GM12878 (cell line): ENCODE results near the gene MGMT. TPM values are rescaled to one million over a fixed set of nuclear protein-coding genes. Genes with fewer than 3 reads are reported as not detected.

Source experiments
- ATAC-seq: fragments of 200-7000 bp; cut with Tn5 transposase; 3 replicates; pipeline ENCODE4 v1.9.1; 2020; ENCODE audit warnings: mild to moderate bottlenecking, moderate library complexity
- BruUV-seq: library from RNA; stranded (reverse); fragments of 400-500 nt; replicated peaks from 2 replicates; lab custom pipeline; 2021; lab: Mats Ljungman, UMichigan
- CTCF ChIA-PET: fragments of 300-600 bp; sonication (Branson Sonifier 250); formaldehyde crosslinking; extraction: SDS; loops from one replicate; lab custom pipeline; 2021; ENCODE audit warnings: inconsistent platforms; lab: Yijun Ruan, JAX
- POLR2A ChIA-PET: fragments of 350-600 bp; formaldehyde crosslinking; extraction: SDS; loops from one replicate; lab custom pipeline; 2021; ENCODE audit warnings: inconsistent platforms; lab: Charles Lee
- RAD21 ChIA-PET: fragments of 300-600 bp; sonication (Branson Sonifier 250); formaldehyde crosslinking; loops from one replicate; lab custom pipeline; 2023; ENCODE audit warnings: antibody characterized with exemption; ENCODE audit not compliant: unreplicated experiment; lab: Charles Lee
- SMC1A ChIA-PET: fragments of 300-600 bp; sonication (Branson Sonifier 250); formaldehyde crosslinking; loops from one replicate; lab custom pipeline; 2023; ENCODE audit not compliant: unreplicated experiment, uncharacterized antibody; lab: Charles Lee
- DNase-seq: peaks from one replicate; pipeline ENCODE4 v3.0.0-alpha.2; 2011; ENCODE audit warnings: low read depth, low spot score
- FAIRE-seq: peaks from 3 replicates; lab custom pipeline; 2011; peaks lifted over from hg19 to GRCh38; lab: Jason Lieb, UNC
- H2AFZ ChIP-seq: 2 replicates; pipeline ENCODE4 v1.6.0; 2011; ENCODE audit warnings: low read depth, low read length, control low read depth; ENCODE audit not compliant: control insufficient read depth
- H3K27ac ChIP-seq: 2 replicates; pipeline ENCODE4 v1.5.1; 2011; ENCODE audit warnings: control low read depth; ENCODE audit not compliant: control insufficient read depth, insufficient read depth
- H3K27me3 ChIP-seq, 2 experiments: replicated peaks in 1 of 2; 2 replicates each; pipeline versions ENCODE4 v1.6.0 to v1.6.1; 2011; ENCODE audit warnings: low read length in 1 of 2; ENCODE audit not compliant: control insufficient read depth in 2 of 2, insufficient read depth in 2 of 2
- H3K36me3 ChIP-seq, 2 experiments: 2 replicates each; pipeline ENCODE4 v1.5.1; 2011; ENCODE audit warnings: low read length in 1 of 2; ENCODE audit not compliant: control insufficient read depth in 2 of 2, insufficient read depth in 2 of 2
- H3K4me1 ChIP-seq: 2 replicates; pipeline ENCODE4 v1.6.1; 2011; ENCODE audit warnings: mild to moderate bottlenecking, low read length, moderate library complexity, mixed read lengths; ENCODE audit not compliant: control insufficient read depth, insufficient read depth
- H3K4me2 ChIP-seq: 2 replicates; pipeline ENCODE4 v1.6.0; 2011; ENCODE audit warnings: control low read depth; ENCODE audit not compliant: control insufficient read depth, insufficient read depth
- H3K4me3 ChIP-seq: fragments of 200-600 bp; sonication (generic); 2 replicates; pipeline ENCODE4 v1.5.1; 2016
- H3K79me2 ChIP-seq: 2 replicates; pipeline ENCODE4 v1.6.0; 2011; ENCODE audit warnings: low read length; ENCODE audit not compliant: control insufficient read depth, insufficient read depth
- H3K9ac ChIP-seq: 2 replicates; pipeline ENCODE4 v1.8.0; 2011; ENCODE audit warnings: low read length, control low read depth, mixed read lengths; ENCODE audit not compliant: control insufficient read depth, insufficient read depth
- H3K9me3 ChIP-seq: replicated peaks from 3 replicates; pipeline ENCODE4 v1.5.1; 2011; ENCODE audit warnings: mild to moderate bottlenecking, low read length; ENCODE audit not compliant: control insufficient read depth, insufficient read depth
- H4K20me1 ChIP-seq: 2 replicates; pipeline ENCODE4 v1.6.0; 2011; ENCODE audit not compliant: control insufficient read depth, insufficient read depth
- BCL11A ChIP-seq: IDR thresholded peaks from 2 replicates; pipeline ENCODE4 v1.6.1; 2011; ENCODE audit warnings: low read depth, low read length
- CBFB ChIP-seq: IDR thresholded peaks from 2 replicates; pipeline ENCODE4 v1.6.1; 2016; ENCODE audit warnings: antibody characterized with exemption, low read depth
- CHD1 ChIP-seq: IDR thresholded peaks from 2 replicates; pipeline ENCODE4 v1.6.1; 2012; ENCODE audit warnings: low read depth, low read length, improper control_type of control experiment
- MTA3 ChIP-seq: IDR thresholded peaks from 2 replicates; pipeline ENCODE4 v1.6.1; 2012; ENCODE audit warnings: low read length, inconsistent platforms, borderline replicate concordance
- MYC ChIP-seq: IDR thresholded peaks from 2 replicates; pipeline ENCODE4 v1.6.1; 2011; ENCODE audit warnings: mild to moderate bottlenecking, low read length, moderate library complexity, inconsistent platforms; ENCODE audit not compliant: insufficient read depth, insufficient replicate concordance, insufficient read length, severe bottlenecking
- PML ChIP-seq: IDR thresholded peaks from 2 replicates; pipeline ENCODE4 v1.6.1; 2012; ENCODE audit warnings: low read length, inconsistent platforms
- POLR2AphosphoS5 ChIP-seq: IDR thresholded peaks from 2 replicates; pipeline ENCODE4 v1.6.1; 2011; ENCODE audit warnings: mild to moderate bottlenecking, low read length, inconsistent platforms
- PRDM15 ChIP-seq: fragments of 450-650 bp; formaldehyde crosslinking; IDR thresholded peaks from 2 replicates; pipeline ENCODE4 v1.4.0; 2020; ENCODE audit warnings: mild to moderate bottlenecking, moderate library complexity
- SKIL ChIP-seq: fragments of 450-650 bp; IDR thresholded peaks from 2 replicates; pipeline ENCODE4 v1.6.1; 2017; ENCODE audit warnings: mild to moderate bottlenecking, low read depth, inconsistent platforms; ENCODE audit not compliant: poor library complexity, severe bottlenecking
- SMARCA5 ChIP-seq: fragments of 450-650 bp; IDR thresholded peaks from 2 replicates; pipeline ENCODE4 v1.6.1; 2017; ENCODE audit warnings: mild to moderate bottlenecking
- SP1 ChIP-seq: IDR thresholded peaks from one replicate; pipeline ENCODE4 v1.6.1; 2011; ENCODE audit warnings: low read depth, low read length
- WGBS: methylation state at CpG from one replicate; pipeline ENCODE4 v1.1.6; 2016; ENCODE audit warnings: low lambda C conversion rate; ENCODE audit not compliant: insufficient replicate concordance, insufficient coverage; ENCODE audit errors: missing lambda C conversion rate; 5-methylcytosine and 5-hydroxymethylcytosine counted together
- in situ Hi-C: fragments of 300-500 bp; cut with MboI; formaldehyde crosslinking; loops from 9 replicates; pipeline ENCODE4 v1.14.3; 2018; ENCODE audit warnings: mixed read lengths
- intact Hi-C: fragments of 100-400 bp; cut with micrococcal nuclease; formaldehyde crosslinking; loops from one replicate; pipeline ENCODE4 v1.14.2; 2022; ENCODE audit not compliant: unreplicated experiment
- polyA plus RNA-seq, 11 experiments: library from polyadenylated mRNA; depleted of rRNA in 4 of 11; unstranded in 6 of 11; stranded (reverse) in 5 of 11; fragments of >200 nt; fragmentation: Nextera tagmentation in 4 of 11; fragmentation: Illumina TruSeq in 1 of 11; extraction: Ambion mirVana in 4 of 11; extraction: Trizol in 1 of 11; gene quantifications; 1 replicate in 1 of 11; 2 replicates in 10 of 11; pipeline versions ENCODE4 v1.2.1 to v1.2.3, GENCODE V29; 2011 to 2016; ENCODE audit warnings: inconsistent platforms in 2 of 11, missing spikeins in 2 of 11, low read depth in 1 of 11
- total RNA-seq, 4 experiments: library from RNA; depleted of rRNA in 3 of 4; stranded (reverse); fragments of >200 nt in 3 of 4; fragmentation: Illumina TruSeq in 1 of 4; extraction: Trizol in 1 of 4; gene quantifications; 2 replicates each; pipeline versions ENCODE4 v1.2.1 to v1.2.3, GENCODE V29; 2013 to 2021

The MGMT gene
- total and polyA plus RNA-seq, 10 of the 15 experiments (the other 5 are each of a cell fraction or from before 2014, with no cell fraction given), result 0.16 to 24.2 (median 13.3) TPM

DNA sequence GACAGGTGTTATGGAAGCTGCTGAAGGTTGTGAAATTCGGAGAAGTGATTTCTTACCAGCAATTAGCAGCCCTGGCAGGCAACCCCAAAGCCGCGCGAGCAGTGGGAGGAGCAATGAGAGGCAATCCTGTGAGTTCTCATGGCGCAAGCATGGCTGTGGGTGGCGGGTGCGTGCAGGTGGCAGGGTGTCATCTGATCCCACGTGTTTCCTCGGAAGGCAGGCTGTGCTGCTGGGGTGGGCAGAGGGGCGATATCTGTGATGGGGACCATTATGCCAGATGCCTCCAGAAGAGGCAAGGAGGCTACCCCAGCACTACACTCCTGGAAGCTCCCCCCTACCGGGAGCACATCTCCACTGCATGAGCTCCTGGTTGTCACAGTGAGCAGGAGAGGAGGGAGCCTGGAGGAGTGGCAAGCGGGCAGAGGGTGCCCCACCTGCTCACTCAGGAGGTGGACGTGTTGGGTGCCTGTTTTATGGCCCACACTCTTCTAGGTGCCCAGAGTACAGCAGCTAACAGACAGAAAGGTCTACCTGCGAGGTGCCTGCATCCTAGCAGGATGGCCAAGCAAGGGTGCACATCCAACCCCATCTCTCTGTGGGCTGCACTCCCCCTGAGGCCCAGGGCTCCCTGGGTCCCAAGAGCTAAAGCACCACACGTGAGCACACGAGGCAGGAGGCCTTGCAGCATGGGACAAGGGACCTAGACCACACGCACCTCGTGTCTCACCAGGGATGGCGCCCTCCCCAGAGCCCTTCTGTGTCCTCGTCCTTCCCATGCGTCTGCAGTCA, 292.4 kb downstream of the MGMT start (continued):
- no peak for TF ChIP-seq PRDM15

DNA sequence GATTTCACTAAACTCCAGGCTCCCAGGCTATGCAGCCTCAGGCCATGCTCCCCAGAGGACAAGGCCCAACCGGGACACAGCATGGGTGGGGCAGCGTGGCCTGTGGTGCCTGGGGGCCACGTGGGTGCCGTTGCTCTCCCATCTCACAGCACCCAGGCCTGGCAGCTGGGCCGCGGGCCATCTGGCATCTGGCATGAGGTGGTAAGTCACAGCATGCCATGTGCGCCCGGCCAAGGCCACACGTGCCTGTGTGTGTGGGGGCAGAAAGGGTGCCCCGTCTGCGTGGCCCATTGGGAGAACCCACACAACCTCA, 292.9 kb downstream of the MGMT start:
- Histone ChIP-seq H3K4me1 (no peaks in the 10 kb centered on the region), H3K36me3 (no peaks in the 10 kb centered on the region), H3K27me3 (no peaks in the 10 kb centered on the region), H4K20me1 (no peaks in the 10 kb centered on the region), H3K9ac (no peak overlapping the region), H3K27ac (no peak overlapping the region), H3K79me2 (no peaks in the 10 kb centered on the region), H2AFZ (no peak overlapping the region), H3K9me3 (no peaks in the 10 kb centered on the region), H3K4me3 (no peak overlapping the region), H3K4me2 (no peak overlapping the region)
- TF ChIP-seq PML, result no peak
- no peak for TF ChIP-seq SP1
- TF ChIP-seq MYC, result no peak
- TF ChIP-seq POLR2AphosphoS5, result no peak
- TF ChIP-seq MTA3, result no peak
- TF ChIP-seq CBFB, result no peak
- TF ChIP-seq CHD1, result no peak
- no peak for TF ChIP-seq SMARCA5
- no peak for TF ChIP-seq BCL11A
- TF ChIP-seq SKIL, result no peak
- BruUV-seq, result no TSS peak
- WGBS, result 85% methylated on average over 10 of the region's 11 CpGs
- DNase-seq (no peak), FAIRE-seq (no peak), ATAC-seq (no peak)
- ChIA-PET POLR2A (no interaction called here), CTCF (no interaction called here), SMC1A (no interaction called here), RAD21 (no interaction called here)
- in situ Hi-C loops, result no loop called here
- intact Hi-C loops, result no loop called here
